GM12891 (cell line): ENCODE results near the gene MCTP2.

Experiments used
- DNase-seq: peaks from one replicate; pipeline ENCODE4 v3.0.0; 2011; ENCODE audit warnings: low spot score; ENCODE audit not compliant: insufficient read length
- FAIRE-seq: peaks from 2 replicates; lab custom pipeline; 2011; peaks lifted over from hg19 to GRCh38; lab: Jason Lieb, UNC
- PAX5 ChIP-seq: IDR thresholded peaks from 2 replicates; pipeline ENCODE4 v1.6.1; 2011; ENCODE audit warnings: low read length, moderate library complexity, mild to moderate bottlenecking; ENCODE audit not compliant: insufficient read depth, severe bottlenecking
- POLR2A ChIP-seq: IDR thresholded peaks from 2 replicates; pipeline ENCODE4 v1.6.1; 2011; ENCODE audit warnings: low read depth, low read length, control low read depth
- POLR2AphosphoS5 ChIP-seq: IDR thresholded peaks from 2 replicates; pipeline ENCODE4 v1.6.1; 2011; ENCODE audit warnings: low read depth, low read length, control low read depth
- POU2F2 ChIP-seq: IDR thresholded peaks from 2 replicates; pipeline ENCODE4 v1.6.1; 2011; ENCODE audit warnings: low read depth, mild to moderate bottlenecking, control low read depth, low read length, moderate library complexity
- SPI1 ChIP-seq: IDR thresholded peaks from 2 replicates; pipeline ENCODE4 v1.6.1; 2011; ENCODE audit warnings: low read depth, low read length, control low read depth
- TAF1 ChIP-seq: IDR thresholded peaks from 2 replicates; pipeline ENCODE4 v1.6.1; 2011; ENCODE audit warnings: low read depth, low read length, control low read depth

Gene MCTP2

DNA sequence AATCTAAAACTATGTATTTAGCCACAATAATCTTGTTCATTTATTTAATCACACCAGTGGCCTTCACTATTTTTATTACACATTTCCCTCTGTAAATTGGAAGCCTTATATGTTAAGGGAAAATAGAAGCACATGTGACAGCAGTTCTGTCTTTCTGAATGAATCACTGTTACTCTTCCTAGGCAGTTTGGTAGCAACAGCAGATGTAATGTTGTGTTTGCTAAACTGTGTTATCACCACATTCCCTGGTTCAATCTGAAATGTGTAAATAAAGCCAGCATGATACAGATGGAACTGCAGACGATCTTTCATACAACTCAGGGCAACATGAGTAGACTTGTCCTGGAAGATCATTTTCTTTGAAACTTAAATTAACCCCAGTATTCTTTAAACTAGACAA is 220.1 kb downstream of the MCTP2 start:
- TF ChIP-seq SPI1 (no peak), POU2F2 (no peak), POLR2AphosphoS5 (no peak), TAF1 (no peak), PAX5 (no peak), POLR2A (no peak)
- DNase-seq: no peak
- FAIRE-seq: no peak

DNA sequence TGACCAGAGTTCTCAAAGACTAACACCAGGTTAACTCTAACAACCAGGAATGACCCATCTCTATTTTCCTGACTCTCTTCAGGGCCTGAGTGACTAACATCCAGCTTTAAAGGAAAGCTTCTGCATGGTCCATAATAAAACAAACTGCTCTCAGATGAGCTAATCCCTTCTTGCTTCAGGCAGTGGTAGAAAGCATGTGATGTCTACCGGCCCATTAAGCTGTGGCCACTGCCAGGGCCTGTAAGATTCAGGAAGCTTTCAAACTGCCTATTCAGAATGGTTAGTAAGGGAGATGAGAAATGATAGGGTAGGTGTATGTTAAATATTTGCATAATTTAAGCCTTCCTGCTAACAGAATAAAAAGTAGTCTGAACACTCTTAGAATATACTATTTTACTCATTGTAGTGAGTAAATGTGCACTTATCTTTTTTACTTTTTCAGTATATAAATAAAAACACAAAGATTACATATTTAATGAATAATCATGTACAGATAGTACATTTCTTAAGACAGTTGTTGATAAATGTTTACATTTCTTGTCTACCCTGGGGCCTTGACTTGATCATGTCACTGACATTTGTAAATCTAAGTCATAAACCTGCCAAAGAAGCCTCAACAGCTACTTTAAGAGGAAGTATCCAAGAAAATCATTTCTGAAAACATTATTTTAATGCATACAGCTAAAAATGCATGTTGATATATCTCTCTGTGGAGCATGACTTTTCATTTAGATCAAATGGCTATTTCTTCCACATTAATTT is 222.0 kb downstream of the MCTP2 start:
- FAIRE-seq (no peak), DNase-seq (no peak)
- TF ChIP-seq POLR2A (no peak), SPI1 (no peak), POU2F2 (no peak), PAX5 (no peak), TAF1 (no peak), POLR2AphosphoS5 (no peak)

DNA sequence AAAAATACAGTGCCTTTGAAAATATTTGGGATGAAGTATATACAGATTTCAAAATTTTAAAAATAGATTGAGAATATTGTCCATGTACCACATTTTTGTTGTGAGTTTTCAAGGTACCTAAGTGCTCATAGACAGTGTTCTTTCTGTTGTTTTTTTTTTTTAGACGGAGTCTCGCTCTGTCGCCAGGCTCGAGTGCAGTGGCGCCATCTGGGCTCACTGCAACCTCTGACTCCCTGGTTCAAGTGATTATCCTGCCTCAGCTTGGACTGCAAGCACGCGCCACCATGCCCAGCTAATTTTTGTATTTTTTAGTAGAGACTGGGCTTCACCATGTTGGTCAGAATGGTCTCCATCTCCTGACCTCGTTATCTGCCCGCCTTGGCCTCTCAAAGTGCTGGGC is 223.9 kb downstream of the MCTP2 start:
- TF ChIP-seq TAF1 (no peak), PAX5 (no peak), POU2F2 (no peak), POLR2AphosphoS5 (no peak)
- FAIRE-seq (no peak), DNase-seq (no peak)

DNA sequence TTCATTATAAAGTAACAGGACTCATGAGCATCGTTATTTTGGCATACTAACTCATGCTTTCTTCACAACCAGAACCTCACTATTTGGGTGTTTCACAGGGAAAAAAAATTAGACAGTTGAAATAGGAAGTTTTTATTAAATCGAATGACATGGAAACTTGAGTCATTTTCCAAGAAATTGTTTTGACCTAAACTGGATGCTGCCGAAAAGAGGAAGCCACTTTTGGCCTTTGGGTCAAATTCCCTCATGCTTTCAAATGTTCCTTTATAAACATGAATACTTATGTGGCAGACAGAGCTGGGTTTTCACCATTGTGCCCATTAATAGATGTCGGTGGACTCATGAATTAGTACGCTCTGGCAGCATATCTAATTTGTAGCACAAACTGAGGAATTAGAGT is 224.9 kb downstream of the MCTP2 start:
- no peak for FAIRE-seq
- no peak for DNase-seq
- TF ChIP-seq POLR2A (no peak), SPI1 (no peak)

DNA sequence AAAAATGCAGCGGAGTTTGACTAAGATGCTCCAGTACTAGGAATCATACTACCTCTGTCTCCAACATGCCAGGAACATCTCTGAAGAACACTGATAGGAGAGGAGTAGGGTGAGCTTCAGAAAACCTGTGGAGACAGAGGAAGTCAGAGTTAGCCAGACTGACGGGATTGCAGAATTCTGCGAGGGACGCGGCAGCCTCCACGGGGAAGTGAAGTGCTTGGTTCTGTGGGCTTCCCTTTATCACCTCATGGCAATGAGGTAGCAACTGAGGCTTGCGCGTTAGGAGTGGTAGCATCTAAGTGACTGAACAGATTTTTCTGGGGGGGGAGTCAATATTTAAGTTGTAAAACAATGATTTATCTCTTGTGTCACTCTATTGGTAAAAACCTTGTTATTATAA is 226.3 kb downstream of the MCTP2 start:
- DNase-seq: no peak
- no peak for FAIRE-seq
- no peak for TF ChIP-seq POU2F2
- no peak for TF ChIP-seq TAF1
- TF ChIP-seq PAX5: no peak
- TF ChIP-seq SPI1: no peak
- no peak for TF ChIP-seq POLR2AphosphoS5
- no peak for TF ChIP-seq POLR2A

DNA sequence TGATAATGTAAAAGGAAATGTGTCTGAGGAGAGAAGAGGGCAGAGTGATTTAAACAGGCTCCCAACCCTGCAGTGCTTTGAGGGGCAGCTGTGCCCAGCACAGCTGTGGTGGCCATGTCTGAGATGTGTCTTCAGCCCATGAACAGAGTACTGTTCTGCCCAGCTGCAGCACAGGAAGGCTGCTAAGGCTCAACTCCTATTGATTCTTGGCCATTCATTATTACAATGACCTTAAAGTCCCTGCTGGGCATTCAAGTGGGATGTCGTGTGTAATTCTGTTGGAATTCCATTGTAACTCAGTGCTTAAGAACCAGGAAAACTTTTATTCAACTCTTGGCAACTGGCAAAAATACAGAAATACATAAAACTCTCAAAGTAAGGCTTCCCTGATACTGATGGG is 229.3 kb downstream of the MCTP2 start:
- no peak for FAIRE-seq
- TF ChIP-seq POLR2A (no peak), SPI1 (no peak), POU2F2 (no peak), PAX5 (no peak), TAF1 (no peak), POLR2AphosphoS5 (no peak)
- no peak for DNase-seq

DNA sequence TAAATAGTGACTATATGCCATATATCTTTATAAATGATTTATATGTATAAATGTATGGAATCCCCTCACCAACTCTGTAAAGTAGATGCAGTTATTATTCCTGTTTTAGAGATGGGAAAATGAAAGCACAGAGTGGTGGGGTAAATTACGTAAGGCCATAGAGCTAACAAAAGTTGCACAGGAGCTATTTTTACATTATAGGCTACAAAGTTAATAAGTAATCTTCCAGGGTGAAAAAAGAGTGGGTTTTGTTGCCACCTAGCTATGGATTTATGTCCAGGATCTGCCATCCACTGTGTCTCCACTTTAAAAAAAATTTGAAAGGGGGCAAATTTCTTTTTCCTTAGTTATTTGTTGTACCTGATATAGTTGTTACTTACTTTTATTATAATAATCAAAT is 235.7 kb downstream of the MCTP2 start:
- DNase-seq (no peak), FAIRE-seq (no peak)
- TF ChIP-seq TAF1 (no peak), POU2F2 (no peak)

DNA sequence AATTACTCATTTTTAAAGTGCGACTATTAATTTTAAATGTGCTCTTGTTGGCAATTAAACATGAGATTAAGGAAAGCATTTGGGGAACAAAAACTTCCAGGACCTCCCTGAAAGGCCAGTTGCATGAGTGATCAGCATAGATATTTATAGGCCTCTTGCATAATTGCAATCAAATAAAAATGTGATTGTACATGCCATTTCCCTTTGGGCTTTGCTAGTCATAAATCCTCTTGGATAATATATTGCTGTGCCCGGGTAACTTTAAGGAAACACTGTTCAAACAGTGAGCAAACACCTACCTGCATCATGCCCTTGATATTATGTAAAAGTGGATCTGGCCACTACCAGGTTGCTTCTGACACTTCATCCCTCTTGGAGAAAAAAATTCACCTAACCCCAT is 239.1 kb downstream of the MCTP2 start:
- FAIRE-seq: no peak
- TF ChIP-seq POU2F2 (no peak), POLR2A (no peak), SPI1 (no peak), PAX5 (no peak), POLR2AphosphoS5 (no peak), TAF1 (no peak)
- DNase-seq: no peak

DNA sequence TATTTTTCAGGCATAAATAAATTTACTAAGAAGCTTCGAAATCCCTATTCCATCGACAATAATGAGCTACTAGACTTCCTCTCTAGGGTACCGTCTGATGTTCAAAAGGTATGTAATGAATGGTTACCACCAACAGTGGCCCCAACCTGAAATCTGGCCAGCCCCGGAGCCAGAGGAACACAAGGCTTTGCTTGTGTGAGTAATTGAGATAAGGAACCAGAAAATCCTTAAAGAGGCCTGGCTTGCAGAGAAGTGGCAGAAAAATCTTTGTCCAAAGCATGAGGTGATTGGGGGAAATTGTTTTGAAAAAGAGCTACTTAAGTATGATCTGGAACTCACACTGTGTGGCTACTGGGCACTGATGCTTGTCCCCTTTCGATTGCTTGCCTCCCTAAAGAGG is 245.3 kb downstream of the MCTP2 start:
- FAIRE-seq (no peak), DNase-seq (no peak)
- TF ChIP-seq POLR2A (no peak), PAX5 (no peak), SPI1 (no peak), POLR2AphosphoS5 (no peak), POU2F2 (no peak), TAF1 (no peak)

DNA sequence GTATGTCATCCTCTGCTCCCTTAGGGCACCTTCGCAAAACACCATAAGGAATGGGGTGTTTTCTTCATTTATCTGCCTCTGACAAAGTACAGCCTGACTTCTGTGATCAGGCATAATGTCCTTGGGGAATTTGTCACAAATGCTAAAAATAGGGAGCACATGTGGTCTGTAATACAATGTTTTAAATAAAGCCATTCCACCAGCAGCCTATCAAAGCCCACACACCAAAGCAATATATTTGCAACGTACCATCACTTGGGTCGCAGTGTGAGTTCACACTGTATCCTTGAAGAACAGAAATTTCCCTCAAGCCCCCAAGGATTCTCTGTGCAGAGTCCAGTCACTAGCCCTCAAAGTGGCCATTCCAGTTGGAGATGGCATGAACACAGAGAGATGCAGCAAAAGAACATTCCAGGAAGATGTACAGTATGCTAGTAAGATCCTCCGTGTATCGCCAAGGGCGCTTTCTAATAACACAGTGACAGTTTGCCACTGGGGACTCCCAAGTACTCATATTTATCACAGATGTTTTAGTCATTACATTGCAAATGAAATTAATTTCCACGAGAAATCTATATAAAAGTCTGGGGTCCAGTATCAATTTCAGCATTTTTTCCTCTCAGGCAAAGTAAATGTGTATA is 246.7 kb downstream of the MCTP2 start:
- no peak for TF ChIP-seq POU2F2
- no peak for TF ChIP-seq PAX5
- no peak for TF ChIP-seq POLR2A
- TF ChIP-seq TAF1: no peak
- no peak for TF ChIP-seq POLR2AphosphoS5
- no peak for TF ChIP-seq SPI1
- FAIRE-seq (no peak), DNase-seq (no peak)

DNA sequence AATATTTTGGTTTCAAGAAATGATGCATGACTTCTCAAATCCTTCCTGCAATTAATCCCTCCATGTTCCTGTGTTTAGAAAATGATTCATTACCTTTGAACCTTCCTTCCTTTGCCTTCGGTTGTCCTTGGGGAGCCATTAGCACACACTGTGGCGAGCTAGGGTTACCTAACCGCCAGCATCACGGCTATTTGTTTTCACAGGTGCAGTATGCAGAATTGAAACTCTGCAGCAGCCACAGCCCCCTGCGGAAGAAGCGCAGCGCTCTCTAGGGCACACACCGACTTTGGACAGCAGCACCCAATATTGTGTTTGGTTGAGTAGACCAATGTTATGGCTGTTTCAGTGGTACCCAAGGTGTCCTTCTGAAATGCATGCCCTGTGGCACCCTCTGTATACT is 247.4 kb downstream of the MCTP2 start:
- no peak for DNase-seq

More for the DNA sequence above, 247.4 kb downstream of the MCTP2 start:
- no peak for FAIRE-seq
- TF ChIP-seq SPI1 (peak; percentile 10; the same call in 1 of the 2 replicates), TAF1 (no peak)
